Activated CD8-positive, alpha-beta memory T cell treated with anti-CD3 and anti-CD28 coated beads, Interleukin-2, amount 10 ng/mL, durations not matched to agents 7 days and 5 days (primary cell): Measurements from ENCODE around the gene SYMPK. TPM values are rescaled to one million over a fixed set of nuclear protein-coding genes. Genes with fewer than 3 reads are reported as not detected.
"Not testable (repeated sequence)": the region's sequence is repeated elsewhere in the genome, so short reads cannot be mapped to it uniquely, and the experiment has no call there.

ENCODE experiments used
- ATAC-seq: fragments of 150-1000 bp; cut with Tn5 transposase; one replicate; pipeline ENCODE4 v1.10.0; 2021; ENCODE audit warnings: moderate library complexity
- CTCF ChIA-PET: fragments of 350-600 bp; sonication (Branson Sonifier 250); formaldehyde crosslinking; loops from one replicate; lab custom pipeline; 2021; ENCODE audit warnings: antibody characterized with exemption; lab: Charles Lee
- DNase-seq: peaks from one replicate; pipeline ENCODE4 v3.0.0-alpha.2; 2020
- H3K27ac Mint-ChIP-seq: one replicate; pipeline ENCODE4 v1.8.0; 2021; ENCODE audit warnings: mild to moderate bottlenecking, mixed read lengths
- H3K27me3 Mint-ChIP-seq: one replicate; pipeline ENCODE4 v1.8.0; 2021; ENCODE audit warnings: mixed read lengths
- H3K36me3 Mint-ChIP-seq: one replicate; pipeline ENCODE4 v1.8.0; 2021; ENCODE audit warnings: mild to moderate bottlenecking, mixed read lengths
- H3K4me1 Mint-ChIP-seq: one replicate; pipeline ENCODE4 v1.8.0; 2021; ENCODE audit warnings: mixed read lengths
- H3K4me3 Mint-ChIP-seq: one replicate; pipeline ENCODE4 v1.8.0; 2021; ENCODE audit warnings: mild to moderate bottlenecking, moderate library complexity, mixed read lengths
- H3K9me3 Mint-ChIP-seq: one replicate; pipeline ENCODE4 v1.8.0; 2022; ENCODE audit warnings: low read depth, mixed read lengths
- total RNA-seq, 2 experiments: library from RNA; stranded (reverse); gene quantifications; one replicate each; pipeline ENCODE4 v1.2.3, GENCODE V29; 2021

SYMPK gene
- total RNA-seq, 2 experiments from 2014 or later: 119 to 125 TPM

- no peak for ATAC-seq
- Mint-ChIP-seq H3K4me1 (peaks cover 21% of the 10 kb centered on the region), H3K4me3 (no peak overlapping the region), H3K36me3 (peaks cover 25% of the 10 kb centered on the region), H3K27me3 (no peaks in the 10 kb centered on the region), H3K27ac (no peak overlapping the region), H3K9me3 (no peaks in the 10 kb centered on the region)
- CTCF ChIA-PET: interaction anchor here (1.3 kb wide), 1 partner anchor 11 kb away, joined by 3 read pairs; the partner anchor contains the start of gene IRF2BP1
- DNase-seq: no peak
These were observed 34.4 kb upstream of the SYMPK start for GRCh38 chr19:45897261-45897812.

- H3K27ac Mint-ChIP-seq, DNase-seq, H3K9me3 Mint-ChIP-seq, H3K4me3 Mint-ChIP-seq, CTCF ChIA-PET, ATAC-seq, H3K27me3 Mint-ChIP-seq: not testable (repeated sequence)
- peaks cover 19% of the 10 kb centered on the region for H3K4me1 Mint-ChIP-seq
- H3K36me3 Mint-ChIP-seq: peaks cover 25% of the 10 kb centered on the region
These were observed 33.1 kb upstream of the SYMPK start for GRCh38 chr19:45895983-45896599.

DNA sequence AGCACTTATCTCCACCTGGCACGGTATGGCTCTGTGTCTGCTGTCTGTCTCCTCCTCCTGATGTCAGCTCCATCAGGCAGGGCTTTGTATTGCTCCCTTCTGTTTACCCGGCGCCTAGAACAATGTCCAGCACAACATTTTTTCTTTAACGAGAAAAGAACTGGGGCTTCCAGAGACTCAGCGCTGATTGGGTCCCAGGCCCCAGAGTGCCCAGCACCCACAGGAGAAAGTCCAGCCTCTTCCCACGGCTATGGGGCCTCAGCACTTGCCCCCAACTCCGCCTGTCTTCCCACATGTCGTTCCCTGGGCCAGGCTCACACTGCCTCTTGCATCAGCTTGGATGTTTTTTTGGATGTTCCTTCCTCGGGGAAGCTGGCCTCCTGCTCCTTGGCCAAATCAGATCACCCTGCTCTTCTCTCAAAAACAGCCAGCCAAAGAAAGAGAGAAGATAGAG lies 32.6 kb upstream of the SYMPK start:
- H3K36me3 Mint-ChIP-seq: peaks cover 20% of the 10 kb centered on the region
- H3K9me3 Mint-ChIP-seq: no peaks in the 10 kb centered on the region
- H3K4me1 Mint-ChIP-seq: peaks cover 13% of the 10 kb centered on the region
- no peak for ATAC-seq
- no peaks in the 10 kb centered on the region for H3K27me3 Mint-ChIP-seq
- CTCF ChIA-PET: interaction anchor here (1.2 kb wide), 1 partner anchor 7 kb away, joined by 3 read pairs; the partner anchor contains the start of gene MYPOP
- no peak overlapping the region for H3K27ac Mint-ChIP-seq
- DNase-seq: no peak
- no peak overlapping the region for H3K4me3 Mint-ChIP-seq

DNA sequence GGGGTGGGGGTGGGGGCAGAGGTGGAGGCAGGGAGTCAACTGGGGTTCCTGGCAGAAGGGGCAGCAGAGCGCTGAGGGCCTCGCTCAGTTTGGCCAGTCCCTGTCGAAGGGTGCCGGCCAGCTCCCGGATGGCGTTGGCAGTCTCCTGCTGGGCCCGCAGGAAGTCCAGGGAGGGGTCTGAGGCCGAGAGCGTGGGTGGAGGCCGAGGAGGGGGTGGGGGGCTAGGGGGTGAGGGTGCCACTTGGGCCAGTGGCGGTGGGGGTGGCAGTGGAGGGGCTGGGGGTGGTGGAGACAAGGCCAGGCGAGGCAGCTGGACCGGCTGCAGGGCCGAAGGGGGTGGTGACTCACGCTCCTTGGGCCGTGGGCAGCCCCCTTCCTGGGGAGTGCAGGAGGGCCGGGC lies 27.9 kb upstream of the SYMPK start:
- no peak for ATAC-seq
- Mint-ChIP-seq H3K36me3 (peaks cover 5% of the 10 kb centered on the region), H3K4me1 (peaks cover 11% of the 10 kb centered on the region), H3K27ac (no peak overlapping the region), H3K9me3 (no peaks in the 10 kb centered on the region), H3K27me3 (no peaks in the 10 kb centered on the region), H3K4me3 (no peak overlapping the region)
- CTCF ChIA-PET: interaction anchor here (9.3 kb wide), 1 partner anchor 11 kb away, joined by 65 read pairs; the partner anchor contains the start of gene MYPOP
- DNase-seq: no peak

- Mint-ChIP-seq H3K4me1 (peaks cover 13% of the 10 kb centered on the region), H3K27me3 (no peaks in the 10 kb centered on the region)
These were observed 26.4 kb upstream of the SYMPK start for GRCh38 chr19:45889210-45889885.

DNA sequence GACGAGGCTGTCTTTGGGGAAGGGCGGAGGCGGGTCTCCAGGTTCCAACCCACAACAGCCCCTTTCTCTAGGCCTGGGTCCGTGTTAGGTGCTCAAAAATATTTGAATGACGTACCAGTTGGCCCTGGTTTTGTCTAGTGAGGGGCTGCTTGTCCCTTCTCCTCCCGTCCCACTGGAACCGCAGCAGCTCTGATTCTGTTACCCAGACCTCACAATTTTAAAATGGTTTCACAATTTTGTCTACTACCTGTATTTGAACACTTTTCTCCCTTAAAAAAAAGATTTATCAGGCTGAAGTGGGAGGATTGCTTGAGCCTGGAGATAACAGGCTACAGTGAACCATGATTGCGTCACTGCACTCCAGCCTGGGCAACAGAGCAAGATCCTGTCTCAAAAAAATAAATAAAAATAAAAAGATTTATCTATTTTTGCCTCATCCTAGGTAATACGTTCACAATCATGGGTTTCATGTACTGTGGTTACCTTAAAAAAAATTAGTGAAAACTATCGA lies 24.3 kb upstream of the SYMPK start:
- CTCF ChIA-PET: interaction anchor here (1.1 to 9.6 kb wide), 4 partner anchors 15 to 70 kb away, joined by 3 to 117 read pairs (median 34); partner anchors contain the start of genes FOXA3, MYPOP and SYMPK
- ATAC-seq (no peak), DNase-seq (no peak)
- Mint-ChIP-seq H3K4me1 (peaks cover 16% of the 10 kb centered on the region), H3K4me3 (peak overlapping the region; percentile 88), H3K27ac (peak overlapping the region; percentile 96), H3K9me3 (no peaks in the 10 kb centered on the region), H3K36me3 (no peaks in the 10 kb centered on the region), H3K27me3 (no peaks in the 10 kb centered on the region)

More at GRCh38 chr19:45889210-45889885, 26.4 kb upstream of the SYMPK start:
- Mint-ChIP-seq H3K36me3 (no peaks in the 10 kb centered on the region), H3K4me3 (no peak overlapping the region), H3K9me3 (no peaks in the 10 kb centered on the region), H3K27ac (no peak overlapping the region)
- no peak for ATAC-seq
- no peak for DNase-seq
- CTCF ChIA-PET: interaction anchor here (9.3 kb wide), 1 partner anchor 13 kb away, joined by 65 read pairs; the partner anchor contains the start of gene MYPOP

DNA sequence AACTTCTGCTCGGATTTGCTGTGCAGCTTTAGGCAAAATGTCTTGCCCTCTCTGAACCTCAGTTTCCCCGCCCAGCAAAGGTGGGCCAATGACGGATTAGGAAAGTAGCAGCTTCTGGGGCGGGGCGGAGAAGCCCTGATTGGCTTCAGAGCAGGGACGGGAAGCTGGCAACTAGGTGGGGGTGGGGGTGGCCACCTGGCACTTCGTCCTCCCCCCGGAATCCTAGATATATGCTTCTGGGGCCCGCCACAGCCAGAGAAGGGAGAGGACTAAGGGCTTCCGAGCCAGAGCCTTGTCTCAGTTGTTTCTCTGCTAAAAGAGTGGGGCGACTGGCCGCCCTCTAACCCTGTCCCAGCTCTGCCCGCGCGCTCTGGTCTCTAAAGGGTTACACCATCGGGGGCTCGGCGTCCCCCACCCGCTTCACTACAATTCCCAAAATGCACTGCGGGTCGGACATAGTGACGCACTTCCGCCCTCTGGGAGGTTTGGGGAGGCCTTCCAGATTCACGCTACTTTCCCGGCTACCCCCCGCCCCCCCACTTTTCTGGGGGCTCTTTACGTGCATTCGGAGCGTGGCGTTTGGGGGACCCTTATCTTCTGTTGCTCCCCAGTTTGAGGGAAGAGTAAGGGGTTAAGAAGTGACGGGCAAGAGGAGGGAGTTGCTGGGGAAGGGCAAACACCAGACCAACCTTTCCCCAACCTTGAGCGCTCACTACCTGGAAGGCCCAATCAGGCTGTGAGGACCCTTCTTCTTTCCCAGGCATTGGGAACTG lies 23.7 kb upstream of the SYMPK start:
- ATAC-seq: peak; percentile 85
- H3K4me1 Mint-ChIP-seq: peaks cover 20% of the 10 kb centered on the region
- H3K27me3 Mint-ChIP-seq: no peaks in the 10 kb centered on the region
- no peaks in the 10 kb centered on the region for H3K36me3 Mint-ChIP-seq
- peak; percentile 97 for DNase-seq
- H3K9me3 Mint-ChIP-seq: no peaks in the 10 kb centered on the region
- CTCF ChIA-PET: interaction anchor here (0.7 to 9.6 kb wide), 12 partner anchors 11 to 169 kb away, joined by 3 to 117 read pairs (median 4); partner anchors contain the start of genes FOXA3, MYPOP, RSPH6A and SIX5
- peak overlapping the region; percentile 88 for H3K4me3 Mint-ChIP-seq
- H3K27ac Mint-ChIP-seq: peak overlapping the region; percentile 96

DNA sequence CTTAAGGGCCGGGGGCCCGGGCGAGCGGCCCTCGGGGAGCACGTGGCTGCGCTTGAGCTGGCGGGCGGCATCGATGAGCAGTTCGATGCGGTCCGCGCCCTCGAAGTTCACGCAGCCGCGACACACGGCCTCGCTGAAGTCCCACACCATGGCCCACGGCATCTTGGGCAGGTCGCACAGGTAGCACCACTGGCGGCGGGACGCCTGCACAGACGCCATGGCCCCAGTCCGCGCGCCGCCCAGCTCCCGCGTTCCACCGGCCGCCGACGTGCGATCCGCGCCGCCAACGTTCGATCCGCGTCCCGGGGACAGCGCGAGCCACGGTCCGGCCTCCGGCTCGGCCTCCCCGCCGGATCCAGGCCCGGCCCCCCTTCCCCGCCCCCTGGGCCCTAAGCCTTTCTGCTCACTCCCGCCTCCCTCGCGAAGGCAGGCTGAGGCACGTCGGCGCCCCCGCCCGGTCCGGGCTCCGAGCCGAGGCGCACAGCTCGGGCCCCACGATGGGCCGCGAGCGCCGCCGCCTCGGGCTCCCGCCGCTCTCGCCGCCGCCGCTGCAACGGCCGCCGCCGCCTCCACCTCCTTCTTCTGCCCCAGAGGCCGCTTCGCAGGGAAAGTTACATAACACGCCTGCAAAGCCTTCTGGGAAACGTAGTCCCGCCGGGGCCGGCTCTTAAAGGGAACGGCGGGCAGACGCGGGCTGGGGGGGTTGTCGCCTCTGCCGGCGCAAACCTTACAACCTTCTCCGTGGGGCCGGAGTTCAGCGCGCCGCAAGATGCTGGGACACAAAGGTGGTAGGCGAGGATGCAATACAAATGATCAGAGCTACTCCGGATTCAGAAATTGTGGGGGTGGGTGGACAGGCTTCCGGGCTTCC lies 22.8 kb upstream of the SYMPK start, which contains the start of gene IRF2BP1:
Gene IRF2BP1, minus strand, starts transcription at position 586 of the 871 bp plus-strand sequence. Its CDS starts 367 bp downstream, at position 219.
- Mint-ChIP-seq H3K27ac (peak within 1 kb of the TSS; percentile 96), H3K9me3 (no peaks in the 10 kb centered on the region), H3K27me3 (peaks cover 2% of the 10 kb centered on the region), H3K36me3 (no peaks in the 10 kb centered on the region), H3K4me3 (peak within 1 kb of the TSS; percentile 88), H3K4me1 (peaks cover 26% of the 10 kb centered on the region)
- peak; percentile 95 for DNase-seq
- CTCF ChIA-PET: interaction anchor here (0.6 to 9.6 kb wide), 19 partner anchors 12 to 508 kb away, joined by 3 to 117 read pairs (median 3); partner anchors contain the start of genes CCDC61, FOXA3, MYPOP and RSPH6A
- ATAC-seq: peak; percentile 74

DNA sequence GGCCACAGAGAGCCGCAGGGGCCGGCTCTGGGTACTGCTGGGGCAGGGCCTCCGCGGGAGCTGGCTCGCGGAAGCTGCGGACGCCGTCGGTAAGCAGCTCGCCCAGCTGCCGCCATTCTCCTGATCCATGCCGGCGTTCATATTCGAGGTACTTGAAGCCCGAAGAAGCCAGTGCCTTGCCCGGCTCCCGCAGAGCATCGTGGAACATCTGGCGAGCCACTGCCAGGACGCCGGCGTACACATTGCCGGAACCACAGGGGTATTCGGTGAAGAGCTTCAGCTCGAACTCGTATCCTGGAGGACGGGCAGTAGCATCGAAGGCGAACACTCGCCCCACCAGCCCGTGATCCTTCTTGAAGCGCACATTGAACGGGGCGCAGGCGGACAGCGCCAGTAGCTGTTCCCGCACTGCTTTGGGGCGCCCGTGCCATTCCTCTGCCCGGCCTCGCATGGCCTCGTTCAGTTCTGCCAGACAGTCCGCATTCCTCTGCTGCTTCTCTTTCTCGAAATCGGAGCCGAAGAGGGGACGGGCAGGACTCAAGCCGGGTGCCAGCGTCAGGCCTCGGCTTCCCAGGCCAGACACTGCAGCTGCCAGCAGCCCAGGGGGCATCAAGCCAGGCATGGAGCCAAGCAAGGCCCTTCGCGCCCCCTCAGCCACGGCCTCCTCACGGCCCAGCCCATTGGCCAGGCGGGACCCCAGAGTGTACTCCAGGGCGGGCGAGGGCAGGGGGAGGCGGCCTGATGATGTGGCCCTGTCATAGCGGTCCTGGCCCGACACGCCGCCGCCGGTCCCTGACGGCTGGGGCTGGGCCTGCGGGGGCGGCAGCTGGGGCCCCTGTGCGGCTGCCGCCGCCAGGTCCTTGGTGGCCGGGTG lies 22.0 kb upstream of the SYMPK start:
- Mint-ChIP-seq H3K4me1 (peaks cover 26% of the 10 kb centered on the region), H3K27me3 (peaks cover 2% of the 10 kb centered on the region), H3K27ac (no peak overlapping the region), H3K9me3 (no peaks in the 10 kb centered on the region), H3K36me3 (no peaks in the 10 kb centered on the region), H3K4me3 (peak overlapping the region; percentile 62)
- peak; percentile 48 for DNase-seq
- ATAC-seq: no peak
- CTCF ChIA-PET: interaction anchor here (0.6 to 9.6 kb wide), 15 partner anchors 17 to 507 kb away, joined by 3 to 117 read pairs (median 3); partner anchors contain the start of genes CCDC61, FOXA3, MYPOP and SIX5

- Mint-ChIP-seq H3K27ac (no peak overlapping the region), H3K4me1 (peaks cover 26% of the 10 kb centered on the region), H3K27me3 (peaks cover 2% of the 10 kb centered on the region), H3K9me3 (no peaks in the 10 kb centered on the region), H3K36me3 (no peaks in the 10 kb centered on the region), H3K4me3 (peak overlapping the region; percentile 66)
- DNase-seq: no peak
- ATAC-seq: no peak
- CTCF ChIA-PET: interaction anchor here (1.3 to 9.6 kb wide), 7 partner anchors 18 to 114 kb away, joined by 3 to 117 read pairs (median 29); partner anchors contain the start of genes FOXA3, MYPOP, SIX5 and SYMPK
These were observed 21.1 kb upstream of the SYMPK start for GRCh38 chr19:45883881-45884681.
